HG03442 (cell line): ENCODE data around the gene CD8B2.
"Not testable (repeated sequence)": the region's sequence is repeated elsewhere in the genome, so short reads cannot be mapped to it uniquely, and the experiment has no call there.

ENCODE experiments used
- ATAC-seq: cut with Tn5 transposase; IDR thresholded peaks from one replicate; pipeline ENCODE4 v1.9.1; 2021; ENCODE audit warnings: mild to moderate bottlenecking, moderate library complexity; ENCODE audit not compliant: unreplicated experiment

CD8B2 gene

DNA sequence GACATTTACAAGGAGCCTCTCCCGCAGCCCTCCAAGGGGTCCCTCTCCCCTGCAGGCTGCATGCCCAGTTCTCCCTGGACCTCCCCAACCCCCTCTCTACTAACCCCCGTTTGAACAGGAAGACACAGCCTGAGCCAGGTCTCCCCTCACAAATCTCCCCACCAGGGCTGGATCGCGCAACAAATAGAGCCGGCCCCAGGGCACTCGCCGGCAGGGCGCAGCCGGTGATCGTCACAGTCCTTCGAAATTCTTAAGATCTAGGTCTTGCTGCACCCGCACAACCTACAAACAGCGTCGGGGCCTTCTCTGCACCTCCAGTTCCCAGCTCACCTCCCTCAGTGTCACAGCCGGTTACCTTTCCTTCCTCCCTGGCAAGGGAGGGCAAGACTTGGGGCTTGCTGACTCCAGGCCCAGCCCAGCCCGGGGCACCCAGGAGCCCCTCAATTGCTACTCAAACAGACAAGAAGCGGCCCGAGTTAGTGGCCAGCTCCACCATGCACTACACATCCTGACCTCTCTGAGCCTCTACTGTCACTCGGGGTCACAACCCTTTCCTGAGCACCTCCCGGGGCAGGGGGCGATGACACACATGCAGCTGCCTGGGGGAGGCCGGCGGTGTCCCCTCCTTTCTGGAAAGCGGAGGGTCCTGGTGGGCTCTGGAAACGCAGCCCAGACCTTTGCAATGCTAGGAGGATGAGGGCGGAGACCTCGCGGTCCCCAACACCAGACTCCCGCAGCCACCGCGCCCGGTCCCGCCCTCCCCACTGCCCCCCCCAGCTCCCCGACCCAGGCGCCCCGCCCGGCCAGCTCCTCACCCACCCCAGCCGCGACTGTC lies at the start of gene CD8B2:
Gene CD8B2 (plus strand): TSS at position 814 of the 835 bp plus-strand sequence. CDS start 63 bp downstream, outside the sequence.
- ATAC-seq: not testable (repeated sequence)

DNA sequence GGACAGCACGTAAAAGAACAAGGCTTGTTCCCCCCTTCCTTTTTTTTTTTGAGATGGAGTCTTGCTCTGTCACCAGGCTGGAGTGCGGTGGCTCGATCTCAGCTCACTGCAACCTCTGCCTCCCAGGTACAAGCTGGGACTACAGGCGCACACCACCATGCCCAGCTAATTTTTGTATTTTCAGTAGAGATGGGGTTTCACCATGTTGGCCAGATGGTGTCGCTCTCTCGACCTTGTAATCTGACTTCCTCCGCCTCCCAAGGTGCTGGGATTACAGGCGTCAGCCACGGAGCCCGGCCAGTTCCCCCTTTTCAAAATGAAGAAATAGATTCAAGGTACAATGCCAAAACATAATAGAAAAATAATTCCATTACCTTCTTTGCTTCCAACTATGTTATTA lies 25.3 kb upstream of the CD8B2 start:
- not testable (repeated sequence) for ATAC-seq

DNA sequence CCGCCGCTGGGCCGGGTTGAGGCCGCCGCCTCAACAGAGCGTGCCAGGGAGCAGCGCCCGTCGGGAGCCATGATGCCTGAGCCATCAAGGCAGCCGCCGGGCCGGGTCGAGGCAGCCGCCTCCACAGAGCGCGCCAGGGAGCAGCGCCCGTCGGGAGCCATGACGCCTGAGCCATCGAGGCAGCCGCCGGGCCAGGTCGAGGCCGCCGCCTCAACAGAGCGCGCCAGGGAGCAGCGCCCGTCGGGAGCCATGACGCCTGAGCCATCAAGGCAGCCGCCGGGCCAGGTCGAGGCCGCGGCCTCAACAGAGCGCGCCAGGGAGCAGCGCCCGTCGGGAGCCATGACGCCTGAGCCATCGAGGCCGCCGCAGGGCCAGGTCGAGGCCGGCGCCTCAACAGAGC lies 19.6 kb upstream of the CD8B2 start:
- not testable (repeated sequence) for ATAC-seq

DNA sequence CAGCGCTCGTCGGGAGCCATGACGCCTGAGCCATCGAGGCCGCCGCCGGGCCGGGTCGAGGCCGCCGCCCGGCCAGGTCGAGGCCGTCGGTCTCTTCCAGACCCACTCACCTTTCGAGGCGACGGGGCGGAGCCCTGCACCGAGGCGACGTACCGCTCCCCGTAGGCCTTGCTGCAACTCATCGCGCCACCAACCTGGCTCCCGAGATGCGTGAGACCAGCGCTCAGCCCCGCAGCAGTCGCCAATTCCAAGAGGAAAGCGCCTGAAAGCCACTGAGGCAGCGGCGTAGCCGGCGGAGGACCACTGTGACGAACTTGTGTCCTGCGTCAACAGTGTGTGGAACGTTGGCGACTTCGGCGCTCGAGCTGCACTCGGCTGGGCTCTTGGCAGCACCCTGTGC lies 19.1 kb upstream of the CD8B2 start, which contains the start of gene RGPD3:
Gene RGPD3 (minus strand): TSS at position 307 of the 400 bp plus-strand sequence. CDS start 125 bp downstream, at position 182.
- not testable (repeated sequence) for ATAC-seq

DNA sequence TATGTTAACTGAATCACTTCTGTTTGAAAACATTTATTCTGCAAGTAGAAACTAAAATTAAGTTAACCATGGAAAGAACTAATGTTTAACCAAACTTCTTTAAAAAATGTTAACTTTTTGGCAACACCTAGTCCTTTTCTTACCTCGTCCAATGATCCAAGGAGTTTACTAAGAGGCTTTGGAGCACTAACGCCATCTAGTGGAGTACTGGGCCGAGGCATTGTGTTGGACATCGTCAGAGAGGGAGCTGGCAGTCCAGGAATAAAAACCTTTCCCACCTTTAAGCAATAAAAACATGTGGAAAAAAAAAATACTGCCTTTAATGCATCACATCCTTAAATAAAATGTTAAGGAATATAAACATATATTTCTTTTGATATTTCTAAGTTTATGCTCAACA lies 16.5 kb upstream of the CD8B2 start:
- not testable (repeated sequence) for ATAC-seq

DNA sequence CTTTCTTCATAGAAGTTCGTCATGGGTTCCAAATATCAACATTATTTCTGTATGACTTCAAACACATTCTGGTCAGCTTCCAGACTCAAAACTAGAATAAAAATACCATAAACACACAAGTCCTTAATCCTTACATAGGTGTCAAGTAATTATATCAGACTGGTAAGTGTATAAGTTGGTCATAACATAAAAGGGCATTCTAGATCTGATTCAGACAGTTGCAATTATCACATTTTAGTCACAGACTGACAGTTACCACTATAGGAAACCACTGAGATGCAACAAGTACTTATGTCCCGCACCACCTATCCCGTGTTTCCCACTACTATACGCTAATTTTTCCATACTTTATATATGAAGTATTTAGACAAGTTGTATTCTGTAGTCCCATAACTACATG lies 9.5 kb upstream of the CD8B2 start:
- not testable (repeated sequence) for ATAC-seq

DNA sequence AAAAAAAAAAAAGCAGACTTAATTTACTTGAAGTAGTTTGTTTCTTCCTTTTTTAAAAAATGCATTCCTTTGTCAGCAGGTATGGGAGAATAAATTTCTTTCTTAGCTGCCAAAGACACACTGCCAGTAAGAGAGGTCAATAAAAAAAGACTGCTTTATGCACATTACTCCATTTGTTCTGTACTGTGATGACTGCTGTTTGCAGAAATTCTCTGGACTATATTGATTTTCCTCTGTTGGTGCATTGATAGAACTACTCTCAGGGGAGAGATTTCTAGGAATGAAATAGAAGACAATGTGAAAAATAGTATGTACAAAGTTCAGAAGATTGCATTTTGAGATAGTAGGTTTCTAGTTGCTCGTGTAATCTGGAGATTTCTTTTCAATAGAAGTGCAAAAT lies 7.6 kb upstream of the CD8B2 start:
- not testable (repeated sequence) for ATAC-seq

DNA sequence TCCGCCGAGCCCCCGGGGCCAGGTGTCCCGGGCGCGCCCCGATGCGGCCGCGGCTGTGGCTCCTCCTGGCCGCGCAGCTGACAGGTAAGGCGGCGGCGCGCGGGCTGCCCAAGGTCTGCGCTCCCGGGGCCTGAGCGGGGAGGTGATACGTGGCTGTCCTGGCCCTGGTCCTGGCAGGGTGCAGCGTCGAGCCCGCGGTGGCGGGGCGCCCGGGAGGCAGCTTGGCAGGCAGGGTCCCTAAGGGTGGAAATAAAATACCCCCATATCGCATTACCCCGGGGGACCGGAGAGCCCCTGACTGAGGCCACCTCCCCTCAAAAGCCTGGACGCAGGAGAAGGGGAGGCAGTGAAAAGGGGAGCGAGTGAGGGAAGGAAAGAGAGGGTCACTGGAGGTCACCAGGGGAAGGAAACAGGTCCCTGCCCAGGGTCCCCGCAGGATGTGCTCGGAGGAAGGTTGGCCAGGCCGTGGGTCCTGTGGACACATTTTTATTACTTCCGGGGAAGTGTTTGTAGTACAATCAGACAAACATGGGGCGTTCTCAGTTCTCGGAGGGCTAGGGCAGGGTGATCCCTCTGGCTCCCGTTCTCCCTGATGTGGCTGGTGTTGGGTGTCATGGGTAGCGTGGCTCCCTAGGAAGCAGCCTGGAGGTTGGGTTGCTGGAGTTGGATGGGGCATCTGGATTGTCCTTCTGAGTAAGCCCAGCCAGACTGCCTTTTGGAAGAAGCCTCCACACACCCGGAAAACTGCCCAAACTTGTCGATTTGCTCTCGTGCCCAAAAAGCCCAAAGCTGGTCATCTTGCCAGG lies 425 bp downstream of the CD8B2 start:
- not testable (repeated sequence) for ATAC-seq

DNA sequence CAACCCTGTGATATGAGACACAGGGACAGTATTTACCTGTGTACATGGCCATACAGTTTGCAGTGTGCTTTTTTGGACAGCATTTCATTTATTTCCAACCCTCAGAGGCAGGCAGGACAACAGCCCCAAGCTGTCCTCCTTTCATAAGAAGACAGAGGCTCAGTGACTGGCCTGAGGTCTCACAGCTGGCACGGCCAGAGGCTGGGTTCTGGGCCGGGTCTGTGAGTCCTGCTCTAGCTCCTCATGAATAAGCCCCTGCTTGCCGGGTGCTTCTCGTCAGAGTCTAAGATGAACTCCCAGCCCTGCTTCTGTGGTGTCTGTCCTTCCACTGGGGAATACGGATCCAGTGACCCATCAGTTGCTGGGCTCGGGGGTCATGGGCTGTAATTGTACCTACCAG lies 2.5 kb downstream of the CD8B2 start:
- ATAC-seq: not testable (repeated sequence)

DNA sequence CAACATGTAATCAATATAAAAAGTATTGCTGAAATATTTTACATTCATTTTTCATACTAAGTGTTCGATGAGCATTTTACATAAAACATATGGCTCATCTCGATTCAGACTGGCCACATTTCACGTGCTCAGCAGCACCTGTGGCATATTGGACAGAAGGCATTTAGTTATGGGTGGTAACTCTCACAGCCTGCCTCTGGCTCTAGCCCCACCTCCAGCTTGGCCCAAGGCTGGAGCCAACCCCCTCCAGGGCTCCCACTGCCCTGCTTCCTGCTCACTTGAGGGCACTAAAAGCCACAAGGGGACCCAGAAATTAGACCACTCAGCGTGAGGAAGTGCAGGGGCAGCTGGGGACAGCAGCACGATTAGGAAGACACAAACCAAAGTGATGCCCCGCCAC lies 5.2 kb downstream of the CD8B2 start:
- not testable (repeated sequence) for ATAC-seq

DNA sequence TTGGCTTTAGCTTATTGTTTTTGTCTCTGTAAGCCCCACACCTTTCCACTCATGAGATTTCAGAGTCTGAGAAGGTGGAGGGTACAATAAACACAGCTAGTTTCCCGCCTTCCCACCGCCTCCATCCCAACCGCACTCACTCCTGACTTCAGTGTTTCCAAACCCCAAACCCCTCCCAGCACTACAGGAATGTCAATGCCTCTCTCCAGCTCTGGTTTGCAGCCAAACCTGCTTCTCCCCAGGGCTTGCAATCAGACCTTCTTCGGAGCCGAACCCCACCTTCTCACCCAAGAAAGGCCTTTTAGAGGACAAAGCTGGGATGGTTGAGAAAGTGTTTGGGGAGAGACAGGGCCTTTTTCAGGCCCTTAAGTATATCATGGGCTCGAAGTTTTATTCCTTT lies 5.7 kb downstream of the CD8B2 start:
- ATAC-seq: not testable (repeated sequence)

DNA sequence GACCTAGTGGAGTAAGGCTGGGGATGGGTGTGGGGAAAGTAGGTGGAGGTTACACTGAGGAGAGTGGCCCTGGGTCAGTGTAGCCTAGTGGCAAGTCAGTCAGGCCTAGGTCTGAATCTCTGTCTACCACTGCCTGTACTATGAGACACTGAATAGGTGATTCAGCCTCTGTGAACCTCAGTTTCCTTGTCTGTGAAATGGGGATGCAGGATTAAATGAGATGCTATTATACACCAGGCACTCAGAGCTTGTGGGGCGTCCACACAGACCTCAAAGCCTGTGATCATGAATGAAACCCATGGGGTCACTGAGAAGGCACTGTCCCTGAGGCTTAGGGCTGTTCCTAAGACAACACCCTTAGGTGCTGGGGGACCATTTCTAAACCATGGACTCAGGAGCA lies 11.4 kb downstream of the CD8B2 start:
- not testable (repeated sequence) for ATAC-seq

DNA sequence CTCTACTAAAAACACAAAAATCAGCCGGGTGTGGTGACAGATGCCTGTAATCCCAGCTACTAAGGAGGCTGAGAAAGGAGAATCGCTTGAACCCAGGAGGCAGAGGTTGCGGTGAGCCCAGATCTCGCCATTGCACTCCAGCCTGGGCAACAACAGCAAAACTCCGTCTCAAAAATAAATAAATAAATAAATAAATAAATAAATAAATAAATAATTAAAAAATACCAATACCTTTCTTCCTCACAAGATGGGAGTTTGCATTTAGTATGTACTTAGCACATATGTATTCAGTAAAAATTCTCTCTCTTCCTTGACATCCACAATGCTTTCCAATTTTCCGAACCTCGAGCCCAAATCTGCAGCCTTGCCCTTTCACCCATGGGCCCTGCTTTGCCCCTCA lies 13.2 kb downstream of the CD8B2 start:
- not testable (repeated sequence) for ATAC-seq

DNA sequence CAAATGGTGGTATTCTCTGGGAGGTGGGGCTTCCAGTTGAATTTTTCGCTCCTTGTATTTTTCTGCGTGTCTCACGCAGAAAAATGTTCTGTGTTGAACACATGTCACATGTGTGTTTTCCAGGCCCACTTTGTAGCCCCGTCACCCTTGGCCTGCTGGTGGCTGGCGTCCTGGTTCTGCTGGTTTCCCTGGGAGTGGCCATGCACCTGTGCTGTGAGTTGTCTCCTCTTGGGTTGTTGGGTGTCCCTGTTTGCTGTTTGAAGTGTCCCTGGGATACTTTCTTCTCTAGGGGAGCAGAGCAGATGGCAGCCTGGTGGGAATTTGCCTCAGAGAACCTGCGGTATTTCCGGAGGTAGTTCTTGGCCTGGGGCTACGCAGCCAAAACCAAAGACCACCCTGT lies 15.2 kb downstream of the CD8B2 start:
- ATAC-seq: not testable (repeated sequence)

DNA sequence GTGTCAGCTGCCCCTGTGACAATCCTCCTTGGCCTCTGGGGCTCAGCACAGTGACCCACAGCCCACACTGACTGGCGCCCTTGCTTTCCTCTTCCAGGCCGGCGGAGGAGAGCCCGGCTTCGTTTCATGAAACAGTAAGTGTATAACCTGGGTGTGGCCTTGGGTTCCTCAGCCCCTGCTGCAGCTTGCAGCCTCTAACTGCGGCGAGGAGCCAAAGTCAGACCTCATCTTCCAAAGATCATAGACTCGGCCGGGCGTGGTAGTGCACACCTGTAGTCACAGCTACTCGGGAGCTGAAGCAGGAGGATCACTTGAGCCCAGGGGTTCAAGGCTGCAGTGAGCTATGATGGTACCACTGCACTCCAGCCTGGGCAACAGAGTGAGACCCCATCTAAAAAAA lies 17.0 kb downstream of the CD8B2 start:
- ATAC-seq: not testable (repeated sequence)

DNA sequence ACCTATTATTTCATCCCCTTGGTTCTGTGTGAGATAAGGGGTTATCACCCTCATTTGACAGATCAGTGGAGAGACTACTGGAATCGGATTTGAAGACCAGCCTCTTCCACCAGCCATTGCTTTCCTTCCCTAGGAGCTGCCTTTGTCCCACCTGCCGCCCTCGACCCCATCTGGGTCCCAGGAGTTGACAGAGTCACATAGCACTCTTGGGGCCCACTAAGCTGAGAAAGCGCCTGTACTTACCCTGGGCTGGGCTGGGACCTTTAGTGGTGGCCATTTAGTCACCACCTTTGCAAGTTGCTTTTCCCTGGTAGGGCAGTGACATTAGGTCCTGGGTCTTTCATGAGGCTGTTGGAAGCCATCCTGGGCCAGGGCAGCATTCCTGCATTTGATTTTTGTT lies 17.6 kb downstream of the CD8B2 start:
- ATAC-seq: not testable (repeated sequence)

DNA sequence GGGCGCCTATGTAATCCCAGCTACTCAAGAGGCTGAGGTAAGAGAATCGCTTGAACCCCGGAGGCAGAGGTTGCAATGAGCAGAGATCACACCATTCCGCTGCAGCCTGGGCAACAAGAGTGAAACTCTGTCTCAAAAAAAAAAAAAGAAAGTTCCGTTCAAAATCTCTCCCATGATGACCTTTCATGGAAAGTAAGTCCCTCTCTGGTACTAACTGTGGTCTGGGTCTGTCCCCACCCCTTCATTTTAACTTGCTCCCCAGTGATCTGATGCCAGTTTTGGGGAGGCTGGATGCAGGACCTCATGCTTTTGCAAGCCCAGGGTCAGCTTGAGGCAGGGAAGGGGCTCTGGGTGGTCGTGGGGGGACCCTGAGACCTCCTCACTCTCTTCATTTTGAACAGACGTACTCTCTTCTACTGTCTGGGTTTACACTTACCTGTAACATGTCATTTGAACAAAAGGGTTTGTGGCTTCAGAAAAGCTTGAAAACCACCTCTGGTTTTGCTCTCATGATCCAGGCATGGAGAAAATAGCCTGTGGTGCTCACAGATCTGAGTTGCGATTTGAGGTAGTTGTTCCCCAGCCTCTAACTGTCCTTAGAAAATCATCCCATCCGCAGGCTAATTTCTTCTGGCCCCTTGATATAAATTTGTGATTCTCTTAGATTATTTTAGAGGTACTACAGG lies 19.0 kb downstream of the CD8B2 start:
- not testable (repeated sequence) for ATAC-seq

DNA sequence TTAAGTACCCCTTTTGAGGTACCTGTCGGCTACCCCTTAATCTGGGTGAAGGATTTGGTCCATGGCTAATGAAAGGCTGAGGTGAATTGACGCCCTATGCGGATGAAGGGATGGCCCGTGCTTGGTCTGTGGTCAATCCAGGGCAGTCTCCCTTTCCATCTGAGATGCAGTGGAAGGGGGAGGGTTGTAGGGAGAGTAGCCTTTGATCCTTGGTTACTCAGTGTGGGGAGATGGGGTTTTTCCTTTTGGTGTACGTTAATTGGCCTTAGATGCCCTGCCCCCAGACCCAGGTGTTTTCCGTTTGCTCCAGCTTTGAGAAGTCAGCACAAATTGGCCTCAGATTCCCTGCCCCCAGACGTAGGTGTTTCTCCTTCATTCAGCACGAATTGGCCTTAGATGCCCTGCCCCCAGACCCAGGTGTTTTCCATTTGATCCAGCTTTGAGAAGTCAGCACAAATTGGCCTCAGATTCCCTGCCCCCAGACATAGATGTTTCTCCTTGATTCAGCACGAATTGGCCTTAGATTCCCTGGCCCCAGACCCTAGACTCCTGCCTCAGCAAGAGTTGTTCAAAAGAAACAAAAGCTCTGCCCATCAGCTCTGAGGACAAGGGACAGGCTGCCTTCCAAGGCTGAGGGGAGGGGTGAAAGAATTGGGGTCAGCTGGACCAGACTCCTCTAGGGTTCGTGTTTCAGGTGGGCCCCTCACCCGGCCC lies 21.7 kb downstream of the CD8B2 start:
- ATAC-seq: not testable (repeated sequence)

DNA sequence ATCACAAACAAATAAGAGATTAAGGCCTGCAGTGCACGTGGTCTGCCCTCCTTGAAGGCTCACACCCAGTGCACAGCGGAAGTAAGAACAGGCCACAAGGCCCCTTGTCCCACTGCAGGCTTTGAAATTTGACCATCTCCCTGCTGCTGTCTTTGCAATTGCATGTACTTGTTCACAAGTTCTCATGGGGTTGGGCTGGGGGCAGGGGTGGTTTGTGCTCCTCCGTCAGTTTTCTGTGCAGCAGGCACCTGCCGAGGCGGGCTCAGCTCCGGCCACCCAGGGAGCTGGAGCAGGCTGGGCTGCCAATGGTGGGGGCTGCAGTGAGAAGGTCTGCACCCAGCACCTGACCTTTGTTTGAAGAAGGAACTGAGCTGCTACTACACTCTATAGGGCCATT lies 22.2 kb downstream of the CD8B2 start:
- ATAC-seq: not testable (repeated sequence)

DNA sequence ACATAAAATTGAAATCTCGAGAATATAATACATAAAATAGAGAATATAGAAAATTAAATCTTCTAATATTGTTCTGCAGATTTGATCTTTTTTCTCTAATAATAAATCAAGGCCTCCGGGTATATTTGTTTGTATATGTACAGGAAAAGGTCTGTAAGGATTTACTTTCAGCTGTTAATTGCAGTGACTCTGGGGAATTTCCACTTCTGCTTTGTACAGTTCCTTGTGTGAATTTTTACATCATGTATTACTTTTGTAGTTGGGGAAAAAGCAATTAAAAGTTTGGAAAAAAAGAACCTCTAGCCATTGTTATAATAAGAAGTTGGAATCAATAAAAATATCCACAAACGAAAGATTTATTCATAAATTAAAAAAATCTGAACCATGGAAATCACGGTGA lies 23.6 kb downstream of the CD8B2 start:
- ATAC-seq: not testable (repeated sequence)
